ENCODE results near the gene MAP3K6. TPM values are rescaled to one million over a fixed set of nuclear protein-coding genes. Genes with fewer than 3 reads are reported as not detected.

The MAP3K6 gene
- total and polyA plus RNA-seq, 2 donors (not counting 3 experiments of a cell fraction or from before 2014, with no cell fraction given), result 9.9 to 12.4 TPM

- ChIA-PET POLR2A (interaction anchor here (0.6 kb wide), 1 partner anchor 355 kb away, joined by 4 read pairs; no protein-coding TSS in a partner anchor), CTCF (interaction anchor here (0.6 to 5.5 kb wide), 29 partner anchors 8 to 305 kb away, joined by 3 to 54 read pairs (median 5); partner anchors contain the start of genes CD164L2, FCN3, GPR3 and MAP3K6)
- FAIRE-seq (no peak), DNase-seq (ENCODE audit: low read depth, low spot score) (no peak)
- no peak overlapping the region for H3K27ac ChIP-seq (ENCODE audit: insufficient read depth, low read depth, low read length)
- no peaks in the 10 kb centered on the region for H3K9me3 ChIP-seq (replicated peaks; ENCODE audit: control insufficient read depth, insufficient read depth, low read length)
- no peaks in the 10 kb centered on the region for H4K20me1 ChIP-seq (replicated peaks; ENCODE audit: control insufficient read depth, extremely low read depth, insufficient read depth, low read length)
- no peaks in the 10 kb centered on the region for H3K79me2 ChIP-seq (ENCODE audit: control insufficient read depth, insufficient read depth, low read length)
- no TSS peak for BruUV-seq (replicated peaks)
- H2AFZ ChIP-seq (ENCODE audit: low read depth, low read length), result no peak overlapping the region
- dilution Hi-C loops (cut with MboI; ENCODE audit: extremely low pct_ligation_motif_present, low sequenced_read_pairs), result no loop called here
- H3K27me3 ChIP-seq (ENCODE audit: control insufficient read depth in 2 of 2, insufficient read depth in 2 of 2, low read length in 2 of 2), result no peaks in the 10 kb centered on the region
- no peak for TF ChIP-seq POLR2A (IDR thresholded peaks at IDR 0.05; ENCODE audit: low read depth, low read length)
- H3K9me1 ChIP-seq (replicated peaks; ENCODE audit: control insufficient read depth, extremely low read depth, insufficient read depth, low read length), result no peaks in the 10 kb centered on the region
- intact Hi-C loops (cut with micrococcal nuclease), result no loop called here
- H3K4me2 ChIP-seq (ENCODE audit: insufficient read depth, low read length), result no peak overlapping the region
- H3K36me3 ChIP-seq (ENCODE audit: control insufficient read depth in 2 of 2, extremely low read depth in 1 of 2, insufficient read depth in 2 of 2, low read length in 2 of 2), result peaks cover 0 to 4% of the 10 kb centered on the region in 2 experiments
- H3K9ac ChIP-seq (replicated peaks; ENCODE audit: extremely low read depth, insufficient read depth, low read length), result no peak overlapping the region
- H3K4me1 ChIP-seq (ENCODE audit: control insufficient read depth, extremely low read depth, insufficient read depth, low read length), result no peaks in the 10 kb centered on the region
- no peak overlapping the region for H3K4me3 ChIP-seq (replicated peaks in 1 of 3; ENCODE audit: insufficient read depth in 1 of 3, low read depth in 1 of 3, low read length in 3 of 3)
Observed at GRCh38 chr1:27358038-27358927, 8.5 kb downstream of the MAP3K6 start.

GRCh38 chr1:27357281-27358037, 9.3 kb downstream of the MAP3K6 start:
- Histone ChIP-seq H3K9me3 (replicated peaks; ENCODE audit: control insufficient read depth, insufficient read depth, low read length) (no peaks in the 10 kb centered on the region), H3K4me1 (ENCODE audit: control insufficient read depth, extremely low read depth, insufficient read depth, low read length) (no peaks in the 10 kb centered on the region), H3K9me1 (replicated peaks; ENCODE audit: control insufficient read depth, extremely low read depth, insufficient read depth, low read length) (no peaks in the 10 kb centered on the region), H3K9ac (replicated peaks; ENCODE audit: extremely low read depth, insufficient read depth, low read length) (no peak overlapping the region), H3K4me2 (ENCODE audit: insufficient read depth, low read length) (no peak overlapping the region), H3K27ac (ENCODE audit: insufficient read depth, low read depth, low read length) (no peak overlapping the region), H2AFZ (ENCODE audit: low read depth, low read length) (peak overlapping the region; percentile 44), H3K36me3 (ENCODE audit: control insufficient read depth in 2 of 2, extremely low read depth in 1 of 2, insufficient read depth in 2 of 2, low read length in 2 of 2) (peaks cover 0 to 4% of the 10 kb centered on the region in 2 experiments), H3K79me2 (ENCODE audit: control insufficient read depth, insufficient read depth, low read length) (no peaks in the 10 kb centered on the region), H4K20me1 (replicated peaks; ENCODE audit: control insufficient read depth, extremely low read depth, insufficient read depth, low read length) (no peaks in the 10 kb centered on the region), H3K4me3 (replicated peaks in 1 of 3; ENCODE audit: insufficient read depth in 1 of 3, low read depth in 1 of 3, low read length in 3 of 3) (no peak overlapping the region), H3K27me3 (ENCODE audit: control insufficient read depth in 2 of 2, insufficient read depth in 2 of 2, low read length in 2 of 2) (no peaks in the 10 kb centered on the region)
- peak; percentile 57 for DNase-seq (ENCODE audit: low read depth, low spot score)
- FAIRE-seq, result peak; percentile 88
- dilution Hi-C loops (cut with MboI; ENCODE audit: extremely low pct_ligation_motif_present, low sequenced_read_pairs), result no loop called here
- ChIA-PET POLR2A (no interaction called here), CTCF (interaction anchor here (0.7 to 5.5 kb wide), 27 partner anchors 8 to 306 kb away, joined by 3 to 54 read pairs (median 5); partner anchors contain the start of genes CD164L2, FCN3, GPR3 and MAP3K6)
- no peak for TF ChIP-seq POLR2AphosphoS5 (IDR thresholded peaks at IDR 0.05; ENCODE audit: insufficient read depth, low read depth, low read length)
- peak; percentile 90 to 99 for TF ChIP-seq CTCF (IDR thresholded peaks at IDR 0.05; ENCODE audit: extremely low read depth in 1 of 2, insufficient read depth in 1 of 2, low read depth in 1 of 2, low read length in 2 of 2)
- TF ChIP-seq POLR2A (IDR thresholded peaks at IDR 0.05; ENCODE audit: low read depth, low read length), result no peak
- BruUV-seq (replicated peaks), result no TSS peak
- intact Hi-C loops (cut with micrococcal nuclease), result loop anchor here (1.0 kb wide), 4 partner anchors 8 to 249 kb away; no protein-coding TSS in a partner anchor

Data from endothelial cell of umbilical vein (primary cell).